Neural cell (in vitro differentiated cells): ENCODE measurements around the gene SYTL3. TPM values are rescaled to one million over a fixed set of nuclear protein-coding genes. Genes with fewer than 3 reads are reported as not detected.

Experiments used
- H2AFZ ChIP-seq: fragments of 200-600, 300-800 bp; sonication (generic), shearing (Covaris generic); 2 replicates; pipeline ENCODE4 v1.6.0; 2014; ENCODE audit warnings: low read depth, mild to moderate bottlenecking, antibody characterized with exemption, low read length, moderate library complexity
- H3F3A ChIP-seq: fragments of 200-600 bp; shearing (Covaris generic); 2 replicates; pipeline ENCODE4 v1.6.1; 2016; ENCODE audit warnings: mild to moderate bottlenecking, moderate library complexity, mixed read lengths, antibody characterized with exemption, low read length; ENCODE audit not compliant: insufficient read depth, poor library complexity, severe bottlenecking
- H3K27ac ChIP-seq: fragments of 200-600, 300-800 bp; sonication (generic), shearing (Covaris generic); 2 replicates; pipeline ENCODE4 v1.5.1; 2014; ENCODE audit warnings: mild to moderate bottlenecking, low read length, moderate library complexity
- H3K27me3 ChIP-seq: fragments of 300-800, 200-600 bp; sonication (generic), shearing (Covaris generic); 2 replicates; pipeline ENCODE4 v1.6.0; 2014; ENCODE audit warnings: mild to moderate bottlenecking, low read depth, low read length, moderate library complexity; ENCODE audit not compliant: insufficient read depth
- H3K36me3 ChIP-seq: fragments of 300-800, 200-600 bp; sonication (generic), shearing (Covaris generic); 2 replicates; pipeline ENCODE4 v1.5.1; 2014; ENCODE audit warnings: mild to moderate bottlenecking, antibody characterized with exemption, low read length, moderate library complexity; ENCODE audit not compliant: insufficient read depth
- H3K4me2 ChIP-seq: fragments of 300-800, 200-600 bp; sonication (generic), shearing (Covaris generic); 2 replicates; pipeline ENCODE4 v1.6.0; 2014; ENCODE audit warnings: mild to moderate bottlenecking, low read length
- H3K4me3 ChIP-seq: fragments of 300-800, 200-600 bp; sonication (generic), shearing (Covaris generic); 2 replicates; pipeline ENCODE4 v1.5.1; 2014; ENCODE audit warnings: mild to moderate bottlenecking, low read length, moderate library complexity
- H3K79me2 ChIP-seq: fragments of 200-600 bp; shearing (Covaris generic); replicated peaks from 2 replicates; pipeline ENCODE4 v1.6.0; 2014; ENCODE audit warnings: mild to moderate bottlenecking, low read length, moderate library complexity; ENCODE audit not compliant: insufficient read depth
- H3K9ac ChIP-seq: fragments of 300-800, 200-600 bp; sonication (generic), shearing (Covaris generic); 2 replicates; pipeline ENCODE4 v1.6.1; 2016; ENCODE audit warnings: mild to moderate bottlenecking, low read length, mixed read lengths
- H3K9me2 ChIP-seq: fragments of 200-600 bp; shearing (Covaris generic); 2 replicates; pipeline ENCODE4 v1.6.1; 2016; ENCODE audit warnings: mild to moderate bottlenecking, low read length, mixed read lengths; ENCODE audit not compliant: insufficient read depth
- H3K9me3 ChIP-seq: fragments of 200-600, 300-800 bp; sonication (generic), shearing (Covaris generic); 2 replicates; pipeline ENCODE4 v1.6.1; 2016; ENCODE audit warnings: mild to moderate bottlenecking, mixed run types, low read length, moderate library complexity, mixed read lengths
- H4K20me1 ChIP-seq: fragments of 200-600 bp; shearing (Covaris generic); 2 replicates; pipeline ENCODE4 v1.6.1; 2016; ENCODE audit warnings: mild to moderate bottlenecking, mixed run types; ENCODE audit not compliant: insufficient read depth
- EP300 ChIP-seq: fragments of 450-650 bp; conservative IDR thresholded peaks from 2 replicates; pipeline ENCODE4 v1.6.1; 2014; ENCODE audit warnings: antibody characterized with exemption, mild to moderate bottlenecking, moderate library complexity; ENCODE audit not compliant: poor library complexity, severe bottlenecking
- EZH2 ChIP-seq: fragments of 200-600, 300-800 bp; shearing (Covaris generic), sonication (generic); IDR thresholded peaks from 2 replicates; pipeline ENCODE4 v1.6.1; 2014; ENCODE audit warnings: antibody characterized with exemption, low read length, borderline replicate concordance, mild to moderate bottlenecking; ENCODE audit not compliant: insufficient read depth, poor library complexity, severe bottlenecking
- MXI1 ChIP-seq: fragments of 450-650 bp; conservative IDR thresholded peaks from 2 replicates; pipeline ENCODE4 v1.6.1; 2014; ENCODE audit warnings: antibody characterized with exemption, mild to moderate bottlenecking; ENCODE audit not compliant: poor library complexity, severe bottlenecking
- POLR2AphosphoS5 ChIP-seq: IDR thresholded peaks from 2 replicates; pipeline ENCODE4 v1.6.1; 2012
- RAD21 ChIP-seq: fragments of 450-650 bp; conservative IDR thresholded peaks from 2 replicates; pipeline ENCODE4 v1.6.1; 2014; ENCODE audit warnings: antibody characterized with exemption, mild to moderate bottlenecking, moderate library complexity
- SMC3 ChIP-seq: fragments of 450-650 bp; conservative IDR thresholded peaks from 2 replicates; pipeline ENCODE4 v1.6.1; 2014; ENCODE audit warnings: antibody characterized with exemption, mild to moderate bottlenecking, moderate library complexity; ENCODE audit not compliant: poor library complexity
- TAF1 ChIP-seq: IDR thresholded peaks from 2 replicates; pipeline ENCODE4 v1.6.1; 2012; ENCODE audit warnings: low read depth
- polyA plus RNA-seq: library from polyadenylated mRNA; depleted of rRNA; stranded (reverse); fragments of >200 nt; gene quantifications from 2 replicates; pipeline ENCODE4 v1.2.3, GENCODE V29; 2014
- TF ChIP-seq, protein P1 (sequence below): IDR thresholded peaks from 2 replicates; pipeline ENCODE4 v1.6.1; 2012; ENCODE audit warnings: borderline replicate concordance
- TF ChIP-seq, protein P2 (sequence below): fragments of 450-650 bp; IDR thresholded peaks from 2 replicates; pipeline ENCODE4 v1.5.1; 2014; ENCODE audit warnings: antibody characterized with exemption, mild to moderate bottlenecking, moderate library complexity; ENCODE audit not compliant: poor library complexity, severe bottlenecking

The SYTL3 gene
- polyA plus RNA-seq, 1 donor from 2014 or later = 2.1 TPM

DNA sequence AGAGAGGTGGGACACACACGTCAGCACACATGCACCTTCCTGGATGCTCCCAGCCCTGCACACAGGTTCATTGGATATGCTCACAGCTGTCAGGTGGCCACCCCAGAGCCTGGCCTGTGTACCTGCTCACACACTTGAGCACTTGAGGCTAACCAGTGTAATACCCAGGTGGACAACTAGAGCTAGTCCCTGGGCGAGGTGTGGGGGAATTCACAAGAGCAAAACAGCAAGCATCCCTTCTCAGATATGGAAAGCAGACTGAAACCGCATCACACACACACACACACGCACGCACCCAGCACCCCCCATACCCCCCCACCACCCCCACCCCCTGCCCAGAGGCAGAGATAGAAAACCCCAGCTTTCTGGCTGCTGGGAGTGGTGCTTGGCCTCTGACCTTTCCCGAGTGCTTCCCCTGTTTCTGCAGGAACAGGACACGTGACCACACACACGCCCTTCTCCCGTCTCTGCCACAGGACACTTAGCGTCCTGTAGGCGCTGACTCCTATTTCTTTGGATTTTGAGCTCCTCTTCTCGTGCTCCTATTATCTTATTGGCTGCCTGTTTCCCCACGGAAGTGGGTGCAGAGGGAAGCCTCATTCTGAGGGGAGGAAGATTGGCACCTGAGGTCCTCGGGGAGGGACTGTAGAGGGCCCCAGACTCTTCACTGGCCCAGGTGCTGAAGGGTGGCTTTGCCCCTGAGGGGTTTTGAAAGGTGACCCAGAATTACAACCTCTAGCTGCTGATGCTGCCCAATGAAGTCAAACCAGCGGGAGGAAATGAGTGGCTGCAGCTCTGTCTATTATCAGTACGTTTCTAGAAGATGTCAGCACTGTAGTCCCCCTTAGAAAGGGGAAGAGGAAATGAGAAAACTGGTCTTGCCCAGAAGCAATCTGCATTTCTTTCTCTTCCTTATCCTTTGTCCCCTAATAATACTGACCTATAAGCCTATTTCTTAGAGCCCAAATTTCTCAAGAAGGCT lies 65.8 kb downstream of the SYTL3 start:
- Histone ChIP-seq H3K4me3 (no peak overlapping the region), H3K27me3 (no peaks in the 10 kb centered on the region), H3K9ac (no peak overlapping the region), H3K27ac (no peak overlapping the region), H3F3A (no peaks in the 10 kb centered on the region), H3K36me3 (no peaks in the 10 kb centered on the region), H3K9me2 (no peaks in the 10 kb centered on the region), H2AFZ (no peak overlapping the region), H4K20me1 (no peaks in the 10 kb centered on the region), H3K4me2 (no peak overlapping the region), H3K79me2 (no peaks in the 10 kb centered on the region), H3K9me3 (no peaks in the 10 kb centered on the region)
- TF ChIP-seq, protein P1, sequence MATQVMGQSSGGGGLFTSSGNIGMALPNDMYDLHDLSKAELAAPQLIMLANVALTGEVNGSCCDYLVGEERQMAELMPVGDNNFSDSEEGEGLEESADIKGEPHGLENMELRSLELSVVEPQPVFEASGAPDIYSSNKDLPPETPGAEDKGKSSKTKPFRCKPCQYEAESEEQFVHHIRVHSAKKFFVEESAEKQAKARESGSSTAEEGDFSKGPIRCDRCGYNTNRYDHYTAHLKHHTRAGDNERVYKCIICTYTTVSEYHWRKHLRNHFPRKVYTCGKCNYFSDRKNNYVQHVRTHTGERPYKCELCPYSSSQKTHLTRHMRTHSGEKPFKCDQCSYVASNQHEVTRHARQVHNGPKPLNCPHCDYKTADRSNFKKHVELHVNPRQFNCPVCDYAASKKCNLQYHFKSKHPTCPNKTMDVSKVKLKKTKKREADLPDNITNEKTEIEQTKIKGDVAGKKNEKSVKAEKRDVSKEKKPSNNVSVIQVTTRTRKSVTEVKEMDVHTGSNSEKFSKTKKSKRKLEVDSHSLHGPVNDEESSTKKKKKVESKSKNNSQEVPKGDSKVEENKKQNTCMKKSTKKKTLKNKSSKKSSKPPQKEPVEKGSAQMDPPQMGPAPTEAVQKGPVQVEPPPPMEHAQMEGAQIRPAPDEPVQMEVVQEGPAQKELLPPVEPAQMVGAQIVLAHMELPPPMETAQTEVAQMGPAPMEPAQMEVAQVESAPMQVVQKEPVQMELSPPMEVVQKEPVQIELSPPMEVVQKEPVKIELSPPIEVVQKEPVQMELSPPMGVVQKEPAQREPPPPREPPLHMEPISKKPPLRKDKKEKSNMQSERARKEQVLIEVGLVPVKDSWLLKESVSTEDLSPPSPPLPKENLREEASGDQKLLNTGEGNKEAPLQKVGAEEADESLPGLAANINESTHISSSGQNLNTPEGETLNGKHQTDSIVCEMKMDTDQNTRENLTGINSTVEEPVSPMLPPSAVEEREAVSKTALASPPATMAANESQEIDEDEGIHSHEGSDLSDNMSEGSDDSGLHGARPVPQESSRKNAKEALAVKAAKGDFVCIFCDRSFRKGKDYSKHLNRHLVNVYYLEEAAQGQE = no peak
- TF ChIP-seq MXI1 = no peak
- TF ChIP-seq EZH2 = no peak
- no peak for TF ChIP-seq RAD21
- no peak for TF ChIP-seq EP300
- TF ChIP-seq, protein P2, sequence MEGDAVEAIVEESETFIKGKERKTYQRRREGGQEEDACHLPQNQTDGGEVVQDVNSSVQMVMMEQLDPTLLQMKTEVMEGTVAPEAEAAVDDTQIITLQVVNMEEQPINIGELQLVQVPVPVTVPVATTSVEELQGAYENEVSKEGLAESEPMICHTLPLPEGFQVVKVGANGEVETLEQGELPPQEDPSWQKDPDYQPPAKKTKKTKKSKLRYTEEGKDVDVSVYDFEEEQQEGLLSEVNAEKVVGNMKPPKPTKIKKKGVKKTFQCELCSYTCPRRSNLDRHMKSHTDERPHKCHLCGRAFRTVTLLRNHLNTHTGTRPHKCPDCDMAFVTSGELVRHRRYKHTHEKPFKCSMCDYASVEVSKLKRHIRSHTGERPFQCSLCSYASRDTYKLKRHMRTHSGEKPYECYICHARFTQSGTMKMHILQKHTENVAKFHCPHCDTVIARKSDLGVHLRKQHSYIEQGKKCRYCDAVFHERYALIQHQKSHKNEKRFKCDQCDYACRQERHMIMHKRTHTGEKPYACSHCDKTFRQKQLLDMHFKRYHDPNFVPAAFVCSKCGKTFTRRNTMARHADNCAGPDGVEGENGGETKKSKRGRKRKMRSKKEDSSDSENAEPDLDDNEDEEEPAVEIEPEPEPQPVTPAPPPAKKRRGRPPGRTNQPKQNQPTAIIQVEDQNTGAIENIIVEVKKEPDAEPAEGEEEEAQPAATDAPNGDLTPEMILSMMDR = no peak
- TF ChIP-seq POLR2AphosphoS5 = no peak
- TF ChIP-seq TAF1 = no peak
- no peak for TF ChIP-seq SMC3

DNA sequence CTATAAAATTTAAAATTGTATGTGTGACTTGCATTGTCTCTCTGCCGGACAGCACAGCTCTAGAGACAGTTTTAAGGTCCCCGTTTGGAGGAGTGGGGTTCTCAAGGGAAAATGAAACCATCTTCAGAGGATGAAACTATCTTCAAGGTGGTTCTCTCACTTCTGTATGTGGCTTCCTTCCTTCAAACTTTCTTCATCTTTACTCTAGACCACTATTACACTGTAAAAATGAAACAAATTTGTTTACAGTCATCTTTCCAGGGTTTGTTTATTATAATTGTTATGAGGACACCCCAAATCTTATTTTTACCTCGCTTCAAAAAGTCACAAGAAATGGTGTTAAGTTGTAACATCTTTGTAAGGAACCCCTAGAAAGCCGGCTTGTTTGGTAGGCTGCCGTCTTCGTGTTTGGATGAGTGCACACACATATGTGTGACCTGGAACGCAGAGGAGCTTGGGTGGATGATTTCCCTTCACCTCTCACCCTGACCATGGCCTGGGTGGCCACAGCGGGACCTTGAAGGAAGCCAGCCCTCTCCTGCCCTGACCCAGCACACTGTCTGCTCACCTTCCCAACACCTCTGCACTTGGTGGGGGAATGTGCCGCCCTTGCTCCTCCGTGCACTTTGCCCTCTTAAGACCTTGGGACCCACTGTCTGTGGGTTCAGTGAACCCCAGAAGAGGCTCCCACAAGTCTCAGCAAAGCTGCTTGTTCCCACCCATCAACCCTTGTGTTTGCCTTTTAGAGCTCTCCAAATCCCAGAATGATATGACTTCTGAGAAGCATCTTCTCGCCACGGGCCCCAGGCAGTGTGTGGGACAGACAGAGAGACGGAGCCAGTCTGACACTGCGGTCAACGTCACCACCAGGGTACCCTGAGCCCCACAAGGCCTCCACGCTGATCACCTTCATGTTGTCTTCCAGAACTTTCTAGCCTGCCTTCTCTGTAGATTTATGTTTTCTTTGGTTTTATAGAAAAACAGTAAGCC lies 67.8 kb downstream of the SYTL3 start:
- Histone ChIP-seq H3F3A (no peaks in the 10 kb centered on the region), H3K9me3 (no peaks in the 10 kb centered on the region), H3K36me3 (no peaks in the 10 kb centered on the region), H3K4me2 (no peak overlapping the region), H3K9me2 (no peaks in the 10 kb centered on the region), H3K79me2 (no peaks in the 10 kb centered on the region), H3K27me3 (no peaks in the 10 kb centered on the region), H2AFZ (no peak overlapping the region), H3K9ac (no peak overlapping the region), H4K20me1 (no peaks in the 10 kb centered on the region), H3K27ac (no peak overlapping the region), H3K4me3 (no peak overlapping the region)
- no peak for TF ChIP-seq EP300
- no peak for TF ChIP-seq RAD21
